Measurements from ENCODE around the gene PIGZ.

- no peak for TF ChIP-seq POLR2A (IDR thresholded peaks at IDR 0.05; ENCODE audit: borderline replicate concordance, extremely low read depth, insufficient read depth, insufficient read length)
- TF ChIP-seq CTCF (IDR thresholded peaks at IDR 0.05 in 2 of 3, conservative IDR thresholded peaks at IDR 0.05 in 1 of 3; ENCODE audit: borderline replicate concordance in 1 of 3, insufficient read depth in 1 of 3, low read depth in 2 of 3, low read length in 2 of 3): no peak
- no peak for TF ChIP-seq YY1 (IDR thresholded peaks at IDR 0.05; ENCODE audit: extremely low read depth, insufficient replicate concordance, low read depth, low read length)
- no peak for TF ChIP-seq EGR1 (IDR thresholded peaks at IDR 0.05; ENCODE audit: low read depth)
- no peak for TF ChIP-seq CEBPB (IDR thresholded peaks at IDR 0.05; ENCODE audit: low read depth)
- TF ChIP-seq POLR2AphosphoS5 (IDR thresholded peaks at IDR 0.05; ENCODE audit: low read depth, low read length): no peak
- no peak for TF ChIP-seq EZH2 (IDR thresholded peaks at IDR 0.05)
- no peak for TF ChIP-seq FOSL1 (IDR thresholded peaks at IDR 0.05; ENCODE audit: low read depth)
- no peak for TF ChIP-seq TCF7L2 (IDR thresholded peaks at IDR 0.05; ENCODE audit: borderline replicate concordance, extremely low read depth, insufficient read depth, insufficient read length)
- no peak for TF ChIP-seq MAX (IDR thresholded peaks at IDR 0.05)
Measured at GRCh38 chr3:196918968-196919367, 49.7 kb downstream of the PIGZ start.

Data from HCT116 (cell line).